Vagina (tissue), 2 donors: ENCODE results near the gene PDE7B.

Experiments used
- CTCF ChIP-seq, 3 experiments: fragments of 450-650 bp in 2 of 3; fragments of 200-600 bp in 1 of 3; sonication (generic) in 1 of 3; IDR thresholded peaks; one replicate each; pipeline ENCODE4 v1.5.1; 2017 to 2019; ENCODE audit warnings: antibody characterized with exemption in 3 of 3, mild to moderate bottlenecking in 2 of 3, moderate library complexity in 2 of 3
- POLR2A ChIP-seq, 2 donors: fragments of 450-650 bp; IDR thresholded peaks; one replicate each; pipeline ENCODE4 v1.6.1; 2017; ENCODE audit warnings: antibody characterized with exemption in 2 of 2, mild to moderate bottlenecking in 2 of 2, moderate library complexity in 2 of 2

DNA sequence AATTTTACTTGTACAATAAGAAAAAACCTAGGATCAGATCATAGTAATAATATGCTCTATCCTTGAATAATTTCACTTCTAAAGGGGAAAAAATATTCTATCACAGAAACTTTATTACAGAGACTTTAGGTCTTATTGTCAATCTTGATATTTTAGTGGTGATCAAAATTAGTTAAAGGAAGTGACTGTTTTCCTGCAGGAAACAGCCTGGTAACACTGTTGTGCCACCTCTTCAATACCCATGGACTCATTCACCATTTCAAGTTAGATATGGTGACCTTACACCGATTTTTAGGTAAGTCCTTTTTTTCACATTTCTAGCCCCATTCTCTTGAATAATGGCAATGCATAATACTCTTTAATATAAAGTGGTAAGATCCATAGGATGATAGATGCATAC lies 299.5 kb downstream of the PDE7B start:
- TF ChIP-seq POLR2A (IDR thresholded peaks at IDR 0.05) (no peak), CTCF (IDR thresholded peaks at IDR 0.05) (no peak)
